ENCODE results near the gene ZNF212. TPM values are rescaled to one million over a fixed set of nuclear protein-coding genes. Genes with fewer than 3 reads are reported as not detected.

The ZNF212 gene
- 5.1 and 6.5 TPM in 2 replicates for total RNA-seq

GRCh38 chr7:149239345-149240143 lies at the start of gene ZNF212:
Gene ZNF212, plus strand, starts transcription at chr7:149239651. Its CDS starts 128 bp downstream, at chr7:149239779.

DNA sequence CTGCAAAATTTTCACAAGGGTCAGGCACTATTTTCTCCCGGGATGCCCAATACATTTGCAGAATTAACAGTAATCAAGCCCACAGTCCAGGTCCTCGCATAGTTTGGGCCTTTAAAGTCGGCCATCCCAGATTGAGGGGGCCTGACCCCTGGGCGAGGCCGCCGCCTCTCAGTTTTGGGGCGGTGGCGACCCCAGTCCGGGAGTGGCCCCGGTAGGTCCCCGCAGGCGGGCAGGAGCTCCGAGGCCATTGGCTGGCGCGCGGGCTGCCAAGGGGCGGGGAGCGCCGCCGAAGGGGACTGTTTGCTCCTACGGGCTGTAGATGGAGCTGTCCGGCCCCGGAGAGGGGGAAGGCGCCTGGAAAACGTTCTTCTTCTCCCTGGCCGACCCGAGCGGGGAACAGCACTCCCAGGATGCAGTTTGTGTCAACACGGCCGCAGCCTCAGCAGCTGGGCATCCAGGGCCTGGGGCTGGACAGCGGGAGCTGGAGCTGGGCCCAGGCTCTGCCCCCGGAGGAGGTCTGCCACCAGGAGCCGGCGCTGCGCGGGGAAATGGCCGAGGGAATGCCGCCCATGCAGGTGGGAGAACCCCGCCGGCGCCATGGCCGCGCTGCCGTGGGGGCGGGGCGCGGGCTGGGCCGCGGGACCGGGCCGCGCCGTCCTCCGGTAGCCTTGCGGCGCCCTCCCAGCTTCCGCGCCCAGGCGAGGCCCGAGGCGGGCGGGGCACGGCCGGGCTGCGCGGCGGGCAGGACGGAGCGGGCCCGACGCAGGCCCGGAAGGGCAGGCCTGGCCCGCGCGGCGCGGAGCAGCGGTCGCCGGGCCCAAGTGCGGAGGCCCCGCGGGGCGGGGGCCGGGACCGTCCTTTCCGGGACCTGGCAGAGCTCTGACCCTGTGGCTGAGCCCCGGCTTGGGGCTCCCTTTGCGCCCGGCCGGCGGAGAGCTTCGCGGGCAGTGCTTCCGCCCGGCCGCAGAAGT lies 44.0 kb upstream of the ZNF212 start, which contains the start of gene ZNF282:
Gene ZNF282, plus strand, starts transcription at position 367 of the 971 bp plus-strand sequence. Its CDS starts 44 bp downstream, at position 411.

GRCh38 chr7:149261829-149262617 lies 22.6 kb downstream of the ZNF212 start, which contains the start of gene ZNF783:
Gene ZNF783, plus strand, starts transcription at chr7:149262196. Its CDS starts 138 bp downstream, at chr7:149262334.

Other genes with a start within 250 kb of the ZNF212 start
- gene PDIA4, start 211.1 kb upstream of the ZNF212 start, total RNA-seq: 315 and 354 TPM in 2 replicates
- 4.2 and 7.1 TPM in 2 replicates for gene ZNF786, start 148.9 kb upstream of the ZNF212 start, total RNA-seq
- 4.1 and 7.4 TPM in 2 replicates for gene ZNF425, start 113.3 kb upstream of the ZNF212 start, total RNA-seq
- gene ZNF398, start 92.2 kb upstream of the ZNF212 start, total RNA-seq: 8.3 and 9.3 TPM in 2 replicates
- gene ZNF282, start 44.1 kb upstream of the ZNF212 start, total RNA-seq: 21.5 and 25.3 TPM in 2 replicates
- gene ZNF783, start 22.5 kb downstream of the ZNF212 start, total RNA-seq: 9.3 and 19.0 TPM in 2 replicates
- gene ZNF777, start 221.4 kb downstream of the ZNF212 start, total RNA-seq: 5.5 and 7.4 TPM in 2 replicates

Data from smooth muscle cell of trachea (primary cell).